GM10248 (cell line): Measurements from ENCODE around the gene CCDC148.

Experiments used
- CTCF ChIA-PET: fragments of 300-600 bp; sonication (Branson Sonifier 250); formaldehyde crosslinking; extraction: SDS; loops from one replicate; lab custom pipeline; 2021; ENCODE audit warnings: antibody characterized with exemption; lab: Yijun Ruan, JAX
- POLR2A ChIA-PET: fragments of 350-650 bp; sonication (Branson Sonifier 250); formaldehyde crosslinking; extraction: SDS; loops from one replicate; lab custom pipeline; 2020; ENCODE audit warnings: antibody characterized with exemption; lab: Yijun Ruan, JAX
- DNase-seq: peaks from one replicate; pipeline ENCODE4 v3.0.0; 2012; ENCODE audit errors: extremely low spot score
- CTCF ChIP-seq: IDR thresholded peaks from 2 replicates; pipeline ENCODE4 v1.5.1; 2012; ENCODE audit warnings: mild to moderate bottlenecking, low read depth; ENCODE audit errors: extremely low read depth, missing control alignments, control extremely low read depth

CCDC148 gene

GRCh38 chr2:158412206-158412605 lies 44.3 kb downstream of the CCDC148 start:
- POLR2A ChIA-PET, result no interaction called here
- no peak for TF ChIP-seq CTCF
- DNase-seq, result no peak
- CTCF ChIA-PET, result no interaction called here

- no peak for TF ChIP-seq CTCF
- CTCF ChIA-PET, result no interaction called here
Observed at GRCh38 chr2:158411748-158412147, 44.8 kb downstream of the CCDC148 start.

GRCh38 chr2:158410132-158410531 lies 46.4 kb downstream of the CCDC148 start:
- ChIA-PET CTCF (no interaction called here), POLR2A (no interaction called here)
- no peak for DNase-seq
- no peak for TF ChIP-seq CTCF

More at GRCh38 chr2:158411748-158412147, 44.8 kb downstream of the CCDC148 start:
- no peak for DNase-seq
- POLR2A ChIA-PET, result interaction anchor here (0.6 kb wide), 1 partner anchor 317 kb away, joined by 3 read pairs; no protein-coding TSS in a partner anchor

- CTCF ChIA-PET, result interaction anchor here (0.9 kb wide), 1 partner anchor 11 kb away, joined by 3 read pairs; no protein-coding TSS in a partner anchor
- no peak for TF ChIP-seq CTCF
Observed at GRCh38 chr2:158407031-158407430, 49.5 kb downstream of the CCDC148 start.

GRCh38 chr2:158405341-158405740 lies 51.2 kb downstream of the CCDC148 start:
- ChIA-PET CTCF (no interaction called here), POLR2A (no interaction called here)
- no peak for TF ChIP-seq CTCF
- DNase-seq, result no peak

More at GRCh38 chr2:158407031-158407430, 49.5 kb downstream of the CCDC148 start:
- POLR2A ChIA-PET, result no interaction called here
- DNase-seq, result no peak

- ChIA-PET POLR2A (no interaction called here), CTCF (interaction anchor here (1.1 kb wide), 1 partner anchor 10 kb away, joined by 3 read pairs; no protein-coding TSS in a partner anchor)
- DNase-seq, result no peak
- TF ChIP-seq CTCF, result no peak
Observed at GRCh38 chr2:158403237-158403636, 53.3 kb downstream of the CCDC148 start.
